Kidney (tissue), 14 donors: ENCODE results near the gene SPIN1. TPM values are rescaled to one million over a fixed set of nuclear protein-coding genes. Genes with fewer than 3 reads are reported as not detected.
"Not testable (repeated sequence)": the region's sequence is repeated elsewhere in the genome, so short reads cannot be mapped to it uniquely, and the experiment has no call there.

Experiments used
- DNase-seq, 5 donors: peaks; one replicate each; pipeline ENCODE4 v3.0.0-alpha.2; 2013 to 2020
- FAIRE-seq: peaks from 2 replicates; lab custom pipeline; 2012; peaks lifted over from hg19 to GRCh38; lab: Jason Lieb, UNC
- H3K27ac ChIP-seq, 2 donors: one replicate each; pipeline ENCODE4 v1.7.0; 2013; ENCODE audit warnings: low read depth in 2 of 2, low read length in 2 of 2, inconsistent platforms in 1 of 2
- H3K27me3 ChIP-seq: one replicate; pipeline ENCODE4 v1.7.1; 2013; ENCODE audit warnings: low read length, inconsistent platforms; ENCODE audit not compliant: control insufficient read depth, insufficient read depth
- H3K36me3 ChIP-seq, 3 donors: one replicate each; pipeline versions ENCODE4 v1.7.0 to v1.7.1; 2013; ENCODE audit warnings: low read length in 3 of 3, control low read depth in 1 of 3, inconsistent platforms in 1 of 3; ENCODE audit not compliant: insufficient read depth in 3 of 3, control insufficient read depth in 2 of 3
- H3K4me1 ChIP-seq, 3 donors: one replicate each; pipeline versions ENCODE4 v1.7.0 to v1.7.1; 2013; ENCODE audit warnings: low read length in 3 of 3, inconsistent platforms in 1 of 3, low read depth in 1 of 3; ENCODE audit not compliant: control insufficient read depth in 2 of 3, insufficient read depth in 2 of 3
- H3K4me3 ChIP-seq, 3 donors: one replicate each; pipeline versions ENCODE4 v1.7.0 to v1.8.1; 2013; ENCODE audit warnings: low read length in 3 of 3, control low read depth in 1 of 3, inconsistent platforms in 1 of 3
- H3K9ac ChIP-seq, 3 donors: one replicate each; pipeline versions ENCODE4 v1.7.0 to v1.7.1; 2013; ENCODE audit warnings: low read length in 3 of 3, control low read depth in 1 of 3, inconsistent platforms in 1 of 3
- H3K9me3 ChIP-seq, 3 donors: one replicate each; pipeline versions ENCODE4 v1.7.0 to v1.7.1; 2013; ENCODE audit warnings: low read length in 3 of 3, control low read depth in 1 of 3, inconsistent platforms in 1 of 3; ENCODE audit not compliant: control insufficient read depth in 2 of 3, insufficient read depth in 1 of 3
- CTCF ChIP-seq: IDR thresholded peaks from 3 replicates; pipeline ENCODE4 v1.5.1; 2012; ENCODE audit warnings: mild to moderate bottlenecking, moderate library complexity, borderline replicate concordance; ENCODE audit not compliant: insufficient read depth; ENCODE audit errors: extremely low read depth
- intact Hi-C: fragments of 100-400 bp; cut with DNase I; formaldehyde crosslinking; loops from one replicate; pipeline ENCODE4 v1.11.1; 2022
- polyA plus RNA-seq: library from polyadenylated mRNA; stranded (reverse); fragments of 350-450 nt; fragmentation: Illumina TruSeq; extraction: RNeasy Lipid Tissue Mini Kit (QIAGEN cat#74804); gene quantifications from one replicate; pipeline ENCODE4 v1.2.3, GENCODE V29; 2014; ENCODE audit warnings: low read depth, low replicate concordance; ENCODE audit not compliant: insufficient read depth
- total RNA-seq: library from RNA; stranded (reverse); fragmentation: NEBNext Ultra II Directional; extraction: Animal tissue kit (Norgen Biotek cat#: 25700); gene quantifications from one replicate; pipeline ENCODE4 v1.2.1, GENCODE V29; 2021
- donor health status: control.
- donor health status: control.
- donor health status: control.
- donor health status: control.
- donor health status: control.
- donor health status: DM: yes; HTN: yes; CAD: no.
- donor health status: Normal renal cell carcinoma (clear cell type).

Gene SPIN1
- total and polyA plus RNA-seq, 2 donors from 2014 or later = 27.9 to 88.7 TPM

DNA sequence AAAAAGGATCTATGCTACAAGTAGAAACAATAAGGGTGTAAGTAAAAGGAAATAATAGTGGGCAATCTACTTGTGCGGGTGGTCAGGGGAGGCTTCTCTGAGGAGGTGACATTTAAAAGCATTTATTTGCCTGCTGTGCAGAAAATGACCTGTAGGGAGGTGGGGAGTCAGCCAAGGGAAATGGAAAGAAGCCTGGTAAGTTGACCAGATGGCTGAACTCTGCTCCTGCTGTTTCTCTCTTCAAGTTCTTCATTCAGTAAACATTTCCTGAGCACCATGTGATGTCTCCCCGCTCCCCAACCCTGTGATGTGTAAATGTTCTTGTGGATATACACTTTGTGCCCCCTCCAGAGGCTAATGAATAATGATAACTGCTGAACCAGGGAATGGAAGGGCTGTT, 9.9 kb upstream of the SPIN1 start:
- H3K27me3 ChIP-seq = no peaks in the 10 kb centered on the region
- H3K27ac ChIP-seq = no peak overlapping the region
- intact Hi-C loops = no loop called here
- no peaks in the 10 kb centered on the region for H3K9me3 ChIP-seq
- no peaks in the 10 kb centered on the region for H3K36me3 ChIP-seq
- no peak overlapping the region for H3K9ac ChIP-seq
- FAIRE-seq (no peak), DNase-seq (no peak)
- no peak overlapping the region for H3K4me3 ChIP-seq
- no peak for TF ChIP-seq CTCF
- H3K4me1 ChIP-seq = no peaks in the 10 kb centered on the region

- no peaks in the 10 kb centered on the region for H3K36me3 ChIP-seq
- no peak overlapping the region for H3K4me3 ChIP-seq
- intact Hi-C loops = no loop called here
- H3K4me1 ChIP-seq = no peaks in the 10 kb centered on the region
- TF ChIP-seq CTCF = no peak
- H3K9ac ChIP-seq = no peak overlapping the region
- DNase-seq (no peak), FAIRE-seq (no peak)
- no peak overlapping the region for H3K27ac ChIP-seq
- H3K27me3 ChIP-seq = no peaks in the 10 kb centered on the region
- no peaks in the 10 kb centered on the region for H3K9me3 ChIP-seq
These were observed 8.9 kb upstream of the SPIN1 start for GRCh38 chr9:88379352-88379751.

- intact Hi-C loops = no loop called here
- H3K4me1 ChIP-seq = no peaks in the 10 kb centered on the region
These were observed 8.1 kb upstream of the SPIN1 start for GRCh38 chr9:88380118-88380517.

DNA sequence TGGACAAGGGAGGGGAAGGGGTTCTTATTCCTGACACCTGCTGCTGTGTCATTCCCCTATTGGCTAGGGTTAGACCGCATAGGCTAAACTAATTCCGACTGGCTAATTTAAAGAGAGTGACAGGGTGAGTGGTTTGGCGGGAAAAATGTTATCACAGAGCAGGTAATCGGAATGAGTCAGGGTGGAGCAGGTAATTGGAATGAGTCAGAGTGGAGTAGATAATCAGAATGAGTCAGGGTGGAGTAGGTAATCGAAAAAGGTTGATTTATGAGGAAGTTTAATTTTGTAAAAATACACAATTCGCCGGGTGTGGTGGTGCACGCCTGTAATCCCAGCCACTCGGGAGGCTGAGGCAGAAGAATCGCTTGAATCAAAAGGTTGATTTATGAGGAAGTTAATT, 6.9 kb upstream of the SPIN1 start:
- H3K27me3 ChIP-seq, H3K9me3 ChIP-seq, H3K4me3 ChIP-seq, intact Hi-C loops, FAIRE-seq, H3K9ac ChIP-seq, H3K27ac ChIP-seq, DNase-seq, H3K36me3 ChIP-seq, H3K4me1 ChIP-seq: not testable (repeated sequence)

More at GRCh38 chr9:88380118-88380517, 8.1 kb upstream of the SPIN1 start:
- FAIRE-seq = no peak
- TF ChIP-seq CTCF = no peak
- H3K4me3 ChIP-seq = no peak overlapping the region
- H3K36me3 ChIP-seq = no peaks in the 10 kb centered on the region
- H3K9me3 ChIP-seq = no peaks in the 10 kb centered on the region
- no peak for DNase-seq
- H3K27ac ChIP-seq = no peak overlapping the region
- no peak overlapping the region for H3K9ac ChIP-seq
- H3K27me3 ChIP-seq = no peaks in the 10 kb centered on the region
